ENCODE results near the gene RPL15. TPM values are rescaled to one million over a fixed set of nuclear protein-coding genes. Genes with fewer than 3 reads are reported as not detected.

The RPL15 gene
- total and polyA plus RNA-seq, 10 of the 15 experiments (the other 5 are each of a cell fraction or from before 2014, with no cell fraction given) = 2,885 to 10,761 (median 4,017) TPM

- POLR2A ChIA-PET = interaction anchor here (0.6 kb wide), 2 partner anchors 187 to 678 kb away, joined by 6 to 8 read pairs; no protein-coding TSS in a partner anchor
- no peak overlapping the region for H2AFZ ChIP-seq (ENCODE audit: control insufficient read depth, low read depth, low read length)
Observed at GRCh38 chr3:23960649-23961048, 43.7 kb downstream of the RPL15 start.

More at GRCh38 chr3:23960649-23961048, 43.7 kb downstream of the RPL15 start:
- in situ Hi-C loops (cut with MboI) (no loop called here), intact Hi-C loops (cut with micrococcal nuclease; ENCODE audit: unreplicated experiment) (no loop called here)
- Histone ChIP-seq H3K27ac (ENCODE audit: control insufficient read depth, insufficient read depth) (no peak overlapping the region), H4K20me1 (ENCODE audit: control insufficient read depth, insufficient read depth) (no peaks in the 10 kb centered on the region), H3K9ac (ENCODE audit: control insufficient read depth, insufficient read depth, low read length) (no peak overlapping the region), H3K4me3 (no peak overlapping the region), H3K9me3 (replicated peaks; ENCODE audit: control insufficient read depth, insufficient read depth, low read length) (no peaks in the 10 kb centered on the region), H3K36me3 (ENCODE audit: control insufficient read depth in 2 of 2, insufficient read depth in 2 of 2, low read length in 1 of 2) (peaks cover 0 to 9% of the 10 kb centered on the region in 2 experiments; a peak in 1 of 4 replicates), H3K4me1 (ENCODE audit: control insufficient read depth, insufficient read depth, low read length) (no peaks in the 10 kb centered on the region), H3K27me3 (replicated peaks in 1 of 2; ENCODE audit: control insufficient read depth in 2 of 2, insufficient read depth in 2 of 2, low read length in 1 of 2) (no peaks in the 10 kb centered on the region), H3K79me2 (ENCODE audit: control insufficient read depth, insufficient read depth, low read length) (no peaks in the 10 kb centered on the region), H3K4me2 (ENCODE audit: control insufficient read depth, insufficient read depth) (no peak overlapping the region)
- RAD21 ChIA-PET (ENCODE audit: unreplicated experiment) = interaction anchor here (0.7 kb wide), 1 partner anchor 10 kb away, joined by 3 read pairs; no protein-coding TSS in a partner anchor
- ATAC-seq = no peak
- TF ChIP-seq ZNF274 (IDR thresholded peaks at IDR 0.05; ENCODE audit: insufficient read depth, insufficient read length) (no peak), PAX8 (IDR thresholded peaks at IDR 0.05) (no peak), CBFB (IDR thresholded peaks at IDR 0.05; ENCODE audit: low read depth) (no peak), TBL1XR1 (IDR thresholded peaks at IDR 0.05; ENCODE audit: low read depth, low read length) (no peak), TCF3 (IDR thresholded peaks at IDR 0.05; ENCODE audit: borderline replicate concordance, insufficient read depth, low read depth, low read length) (no peak), CTCF (IDR thresholded peaks at IDR 0.05 in 2 of 3, conservative IDR thresholded peaks at IDR 0.05 in 1 of 3; ENCODE audit: control insufficient read depth in 2 of 3, extremely low read depth in 1 of 3, insufficient read depth in 1 of 3, low read depth in 3 of 3, low read length in 3 of 3) (no peak), RELA (IDR thresholded peaks at IDR 0.05; ENCODE audit: borderline replicate concordance, partially characterized antibody) (no peak), CREM (IDR thresholded peaks at IDR 0.05; ENCODE audit: low read depth) (no peak), HDGF (IDR thresholded peaks at IDR 0.05) (no peak), IRF4 (IDR thresholded peaks at IDR 0.05; ENCODE audit: low read depth, low read length) (no peak), CBX3 (IDR thresholded peaks at IDR 0.05; ENCODE audit: borderline replicate concordance, low read depth) (no peak), ATF3 (IDR thresholded peaks at IDR 0.05; ENCODE audit: borderline replicate concordance, extremely low read depth, low read depth, low read length) (no peak), TCF12 (IDR thresholded peaks at IDR 0.05; ENCODE audit: low read depth, low read length) (no peak)
- DNase-seq (ENCODE audit: low read depth, low spot score) = no peak
- FAIRE-seq = no peak
- WGBS (ENCODE audit: insufficient coverage, insufficient replicate concordance, low lambda C conversion rate, missing lambda C conversion rate) = 100% methylated on average over 1 of the region's 1 CpG
- SMC1A ChIA-PET (ENCODE audit: uncharacterized antibody, unreplicated experiment) = interaction anchor here (1.2 to 2.9 kb wide), 3 partner anchors 9 to 37 kb away, joined by 4 to 14 read pairs (median 4); no protein-coding TSS in a partner anchor
- CTCF ChIA-PET = interaction anchor here (0.7 to 1.1 kb wide), 2 partner anchors 127 to 1069 kb away, joined by 3 to 4 read pairs; no protein-coding TSS in a partner anchor
- no TSS peak for BruUV-seq (replicated peaks)
